Astrocyte of the spinal cord (primary cell): ENCODE data around the gene CD8A.

Experiments
- DNase-seq: peaks from one replicate; pipeline ENCODE4 v3.0.0; 2011; ENCODE audit warnings: low read depth, low spot score
- H3K4me3 ChIP-seq: 2 replicates; pipeline ENCODE4 v1.5.1; 2011; ENCODE audit warnings: low read depth, mild to moderate bottlenecking, low read length, moderate library complexity
- CTCF ChIP-seq: IDR thresholded peaks from 2 replicates; pipeline ENCODE4 v1.5.1; 2012; ENCODE audit warnings: low read depth, mild to moderate bottlenecking, low read length, inconsistent platforms
- in situ Hi-C: cut with HindIII; loops from 2 replicates; pipeline ENCODE4 v1.10.0; 2017; ENCODE audit warnings: low sequenced_read_pairs

CD8A gene

DNA sequence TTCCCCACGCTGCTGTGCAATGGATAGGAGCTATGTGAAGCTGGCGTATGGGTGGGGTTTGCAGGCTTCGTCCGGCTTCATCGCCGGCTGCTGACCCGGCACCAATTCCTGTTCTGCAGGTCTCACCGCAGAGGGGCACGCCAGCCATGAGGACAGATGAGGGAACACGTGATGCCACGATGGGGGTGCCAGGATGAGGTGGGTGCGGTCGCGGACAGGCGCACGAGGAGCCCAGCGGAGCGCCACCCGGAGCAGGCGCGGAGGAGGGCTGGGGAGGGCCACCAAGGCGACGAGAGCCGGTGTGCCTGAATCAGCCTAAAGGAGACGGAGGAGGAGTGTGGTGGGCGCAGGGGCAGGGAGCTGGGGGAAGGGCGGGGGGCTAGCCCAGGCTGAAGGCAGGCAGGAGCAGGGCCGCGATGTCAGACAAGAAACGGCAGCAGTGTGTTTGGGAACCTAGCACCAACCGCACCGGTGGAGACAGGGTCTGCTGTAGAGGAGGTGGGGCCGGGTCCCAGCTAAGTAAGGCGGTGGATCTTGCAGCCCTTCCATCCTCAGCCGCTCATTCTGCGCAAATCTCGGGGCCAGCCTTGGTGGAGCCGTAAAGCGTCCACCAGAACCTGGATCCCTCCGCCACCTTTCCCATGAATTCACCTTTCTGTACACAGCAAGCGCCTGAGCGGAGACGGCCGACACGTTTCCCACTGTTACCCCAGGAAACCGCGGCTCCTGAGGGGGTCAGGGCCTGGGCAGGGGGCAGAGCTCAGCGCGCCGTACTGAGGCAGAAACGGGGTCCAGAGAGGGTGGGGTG lies 17.0 kb upstream of the CD8A start:
- no peak for TF ChIP-seq CTCF
- H3K4me3 ChIP-seq = peak overlapping the region; percentile 41
- in situ Hi-C loops = no loop called here
- DNase-seq = peak; percentile 23

DNA sequence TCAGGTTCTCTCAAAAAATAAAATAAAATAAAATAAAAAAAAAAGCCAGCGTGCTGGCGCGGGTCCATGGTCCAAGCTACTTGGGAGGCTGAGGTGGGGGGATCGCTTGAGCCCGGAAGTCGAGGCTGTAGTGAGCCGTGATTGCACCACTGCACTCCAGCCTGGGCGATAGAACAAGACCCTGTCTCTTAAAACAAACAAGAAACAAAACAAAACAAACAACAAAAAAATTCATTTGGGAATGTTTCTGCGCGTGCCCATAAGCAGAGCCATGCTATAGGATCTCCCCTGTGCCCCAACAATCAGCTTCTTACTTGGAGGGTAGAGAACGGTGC lies 16.4 kb upstream of the CD8A start:
- peak overlapping the region; percentile 41 for H3K4me3 ChIP-seq
- DNase-seq = no peak
- in situ Hi-C loops = no loop called here
- no peak for TF ChIP-seq CTCF

GRCh38 chr2:86806059-86806857 lies 15.5 kb upstream of the CD8A start:
- no peak for DNase-seq
- in situ Hi-C loops = no loop called here
- no peak overlapping the region for H3K4me3 ChIP-seq
- no peak for TF ChIP-seq CTCF

DNA sequence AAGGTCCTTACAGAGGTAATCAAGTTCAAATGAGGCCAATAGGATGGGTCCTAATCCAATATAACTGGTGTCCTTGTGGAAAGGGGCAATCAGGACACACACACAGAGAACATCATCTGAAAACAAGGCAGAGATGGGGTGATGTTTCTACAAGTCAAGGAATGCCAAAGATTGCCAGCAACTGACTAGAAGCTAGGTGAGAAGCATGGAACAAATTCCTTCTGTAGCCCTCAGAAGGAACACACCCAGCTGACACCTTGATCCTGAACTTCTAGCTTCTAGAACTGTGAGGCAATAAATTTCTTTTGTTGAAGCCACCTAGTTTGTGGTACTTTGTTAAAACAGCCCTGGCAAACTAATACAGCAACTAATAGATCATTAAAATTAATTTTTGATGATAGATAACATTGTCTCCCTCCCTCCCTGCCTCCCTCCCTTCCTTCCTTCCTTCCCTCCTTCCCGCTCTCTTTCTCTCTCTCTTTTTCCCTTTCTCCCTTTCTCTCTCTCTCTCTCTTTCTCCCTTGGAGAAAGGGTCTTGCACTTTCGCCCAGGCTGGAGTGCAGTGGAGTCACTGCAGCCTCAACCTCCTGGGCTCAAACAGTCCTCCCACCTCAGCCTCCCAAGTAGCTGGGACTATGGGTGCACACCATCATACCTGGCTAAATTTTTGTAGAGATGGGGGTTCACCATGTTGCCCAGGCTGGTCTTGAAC lies 10.3 kb upstream of the CD8A start:
- no peak for TF ChIP-seq CTCF
- no peak overlapping the region for H3K4me3 ChIP-seq
- in situ Hi-C loops = no loop called here
- no peak for DNase-seq

GRCh38 chr2:86794861-86795260 lies 4.1 kb upstream of the CD8A start:
- in situ Hi-C loops = no loop called here
- DNase-seq = no peak
- H3K4me3 ChIP-seq = no peak overlapping the region

More at GRCh38 chr2:86794861-86795260, 4.1 kb upstream of the CD8A start:
- TF ChIP-seq CTCF = no peak
